C4-2B (cell line): ENCODE measurements around the gene PSEN1.

Experiments
- H3K27ac ChIP-seq: fragments of 450-650 bp; 2 replicates; pipeline ENCODE4 v1.5.1; 2017
- ZFX ChIP-seq: fragments of 450-650 bp; IDR thresholded peaks from 2 replicates; pipeline ENCODE4 v1.6.1; 2017
- TF ChIP-seq, protein P1 (sequence below): fragments of 450-650 bp; conservative IDR thresholded peaks from 2 replicates; pipeline ENCODE4 v1.5.1; 2017; ENCODE audit warnings: mild to moderate bottlenecking

PSEN1 gene

DNA sequence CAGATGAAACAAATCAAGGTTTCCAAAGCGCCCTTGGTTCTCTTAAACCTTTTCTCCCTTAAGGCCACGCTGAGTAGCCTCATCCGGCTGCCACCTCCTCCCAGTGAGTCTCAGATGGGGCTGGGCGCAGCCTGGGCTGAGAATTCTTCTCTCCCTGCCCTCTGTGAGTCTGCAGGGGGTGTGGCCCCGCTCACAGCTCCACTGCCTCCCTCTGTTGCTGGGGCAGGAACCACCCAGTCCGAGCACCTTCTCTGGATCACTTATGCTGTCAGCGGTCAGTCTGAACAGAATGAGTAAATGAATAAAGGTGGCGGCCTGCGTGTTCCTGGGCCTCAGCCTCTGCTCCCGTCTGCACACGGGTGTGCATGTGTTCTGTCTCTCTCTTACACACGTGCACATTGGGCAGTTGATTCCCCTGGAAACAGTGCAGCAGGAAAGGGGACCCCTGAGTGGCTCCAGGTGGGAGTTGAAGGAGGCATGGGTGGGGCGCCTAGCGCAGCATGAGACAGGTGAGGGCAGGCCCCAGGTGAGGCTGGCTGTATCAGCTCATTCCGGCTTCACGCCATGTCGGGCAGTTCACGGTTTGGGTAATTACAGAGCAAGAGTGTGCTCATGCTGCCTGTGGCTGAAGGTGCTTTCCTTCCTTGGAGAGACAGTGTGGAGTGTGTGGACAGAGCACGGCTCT is 105.3 kb downstream of the PSEN1 start:
- H3K27ac ChIP-seq = no peak overlapping the region
- TF ChIP-seq, protein P1, sequence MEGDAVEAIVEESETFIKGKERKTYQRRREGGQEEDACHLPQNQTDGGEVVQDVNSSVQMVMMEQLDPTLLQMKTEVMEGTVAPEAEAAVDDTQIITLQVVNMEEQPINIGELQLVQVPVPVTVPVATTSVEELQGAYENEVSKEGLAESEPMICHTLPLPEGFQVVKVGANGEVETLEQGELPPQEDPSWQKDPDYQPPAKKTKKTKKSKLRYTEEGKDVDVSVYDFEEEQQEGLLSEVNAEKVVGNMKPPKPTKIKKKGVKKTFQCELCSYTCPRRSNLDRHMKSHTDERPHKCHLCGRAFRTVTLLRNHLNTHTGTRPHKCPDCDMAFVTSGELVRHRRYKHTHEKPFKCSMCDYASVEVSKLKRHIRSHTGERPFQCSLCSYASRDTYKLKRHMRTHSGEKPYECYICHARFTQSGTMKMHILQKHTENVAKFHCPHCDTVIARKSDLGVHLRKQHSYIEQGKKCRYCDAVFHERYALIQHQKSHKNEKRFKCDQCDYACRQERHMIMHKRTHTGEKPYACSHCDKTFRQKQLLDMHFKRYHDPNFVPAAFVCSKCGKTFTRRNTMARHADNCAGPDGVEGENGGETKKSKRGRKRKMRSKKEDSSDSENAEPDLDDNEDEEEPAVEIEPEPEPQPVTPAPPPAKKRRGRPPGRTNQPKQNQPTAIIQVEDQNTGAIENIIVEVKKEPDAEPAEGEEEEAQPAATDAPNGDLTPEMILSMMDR = no peak
- TF ChIP-seq ZFX = no peak

DNA sequence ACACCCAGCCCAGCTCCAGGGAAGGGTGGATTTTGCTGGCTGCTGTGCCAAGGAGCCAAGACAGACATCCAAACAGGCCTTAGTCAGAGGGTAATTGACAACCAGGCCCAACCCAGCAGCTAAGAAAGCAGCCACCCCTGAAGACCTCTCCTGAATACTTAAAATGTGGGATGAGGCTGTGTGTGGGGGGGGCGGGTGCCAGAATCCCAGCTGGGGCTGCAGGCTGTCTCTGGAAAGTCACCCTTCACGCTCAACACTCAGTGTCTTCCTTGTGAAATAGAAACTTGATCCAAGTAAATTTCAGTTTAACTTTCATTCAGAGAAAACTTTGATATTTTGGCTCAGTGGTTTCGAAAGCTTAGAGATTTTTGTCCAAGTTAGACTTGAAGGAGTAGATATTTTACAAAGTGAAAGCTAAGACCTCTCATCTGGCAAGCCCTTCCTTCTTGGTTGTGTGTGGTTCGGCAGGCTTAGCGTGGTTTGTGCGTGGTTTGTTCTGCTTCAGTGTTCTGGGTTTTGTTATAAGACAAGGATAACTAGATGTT is 106.1 kb downstream of the PSEN1 start:
- no peak overlapping the region for H3K27ac ChIP-seq
- TF ChIP-seq, protein P1 = no peak
- TF ChIP-seq ZFX = no peak

DNA sequence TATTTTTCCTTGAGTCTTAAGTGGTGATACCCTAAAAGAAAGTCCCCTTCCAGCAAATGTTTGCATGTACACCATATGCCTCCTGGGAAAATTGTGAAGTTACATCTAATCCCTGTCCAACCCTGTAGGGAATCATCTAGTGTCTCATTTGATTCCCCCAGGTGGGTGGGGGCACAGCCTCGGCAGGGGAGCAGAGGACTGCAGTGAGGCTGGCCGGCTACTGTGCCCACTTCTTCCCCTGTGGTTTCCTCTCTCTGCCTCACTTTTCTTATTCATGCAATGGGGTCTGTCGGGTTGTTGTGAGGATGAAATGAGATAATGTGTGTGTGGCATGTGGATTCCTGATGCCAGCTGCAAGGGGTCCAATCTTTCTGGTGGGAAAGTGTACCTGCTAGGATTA is 107.0 kb downstream of the PSEN1 start:
- no peak overlapping the region for H3K27ac ChIP-seq
- TF ChIP-seq ZFX = no peak
- TF ChIP-seq, protein P1 = no peak

DNA sequence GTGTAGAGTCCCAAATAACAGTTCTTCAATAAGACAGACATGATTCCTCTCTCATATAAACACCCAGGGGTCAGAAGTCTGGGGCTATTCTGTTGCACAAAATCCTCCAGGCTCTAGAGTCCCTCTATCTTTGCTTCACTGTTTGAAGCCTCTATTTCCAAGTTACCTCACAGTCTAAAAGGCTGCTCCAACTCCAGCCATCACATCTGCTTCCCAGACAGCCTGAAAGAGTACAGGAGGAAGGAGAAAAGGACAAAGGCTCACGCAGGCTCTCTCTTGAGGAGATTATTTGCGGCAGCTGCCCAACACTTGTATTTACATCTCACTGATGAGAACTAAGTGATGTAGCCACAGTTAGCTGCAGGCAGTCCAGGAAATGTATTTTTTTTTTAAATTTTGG is 107.4 kb downstream of the PSEN1 start:
- TF ChIP-seq ZFX = no peak
- TF ChIP-seq, protein P1 = no peak
- H3K27ac ChIP-seq = no peak overlapping the region

DNA sequence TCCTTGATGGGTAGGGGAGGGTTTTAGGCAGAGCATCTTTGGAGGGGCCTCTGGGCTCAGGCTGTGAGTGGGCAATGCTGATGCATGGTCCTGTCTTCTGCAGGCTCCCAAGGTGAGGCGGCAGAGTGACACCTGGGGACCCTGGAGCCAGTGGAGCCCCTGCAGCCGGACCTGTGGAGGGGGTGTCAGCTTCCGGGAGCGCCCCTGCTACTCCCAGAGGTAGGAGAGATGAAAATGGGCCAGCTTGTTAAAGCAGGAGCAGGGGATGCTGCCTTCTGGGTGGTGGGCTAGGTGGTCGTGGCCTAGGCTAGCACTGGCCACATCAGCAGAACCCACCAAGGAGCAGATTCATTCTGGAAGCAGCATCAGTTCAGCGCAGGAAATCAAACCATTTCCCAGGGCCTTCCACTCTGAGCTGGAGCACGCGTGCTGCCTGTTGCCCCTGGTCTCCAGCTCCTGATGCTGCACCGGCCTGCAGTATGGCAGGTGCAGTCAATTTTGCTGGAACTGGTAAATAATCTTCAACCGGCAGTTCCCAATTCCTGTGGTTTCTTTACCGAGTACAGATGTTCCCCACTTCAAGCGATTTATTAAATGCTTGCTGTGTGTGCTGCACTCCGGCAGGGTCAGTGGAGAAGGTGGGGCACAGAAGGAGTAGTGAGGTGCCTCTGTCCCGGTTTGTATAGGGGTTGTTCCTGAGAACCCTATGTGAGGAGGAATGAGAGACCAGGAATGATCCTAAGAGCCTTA is 108.4 kb downstream of the PSEN1 start:
- no peak for TF ChIP-seq ZFX
- TF ChIP-seq, protein P1 = no peak
- no peak overlapping the region for H3K27ac ChIP-seq

DNA sequence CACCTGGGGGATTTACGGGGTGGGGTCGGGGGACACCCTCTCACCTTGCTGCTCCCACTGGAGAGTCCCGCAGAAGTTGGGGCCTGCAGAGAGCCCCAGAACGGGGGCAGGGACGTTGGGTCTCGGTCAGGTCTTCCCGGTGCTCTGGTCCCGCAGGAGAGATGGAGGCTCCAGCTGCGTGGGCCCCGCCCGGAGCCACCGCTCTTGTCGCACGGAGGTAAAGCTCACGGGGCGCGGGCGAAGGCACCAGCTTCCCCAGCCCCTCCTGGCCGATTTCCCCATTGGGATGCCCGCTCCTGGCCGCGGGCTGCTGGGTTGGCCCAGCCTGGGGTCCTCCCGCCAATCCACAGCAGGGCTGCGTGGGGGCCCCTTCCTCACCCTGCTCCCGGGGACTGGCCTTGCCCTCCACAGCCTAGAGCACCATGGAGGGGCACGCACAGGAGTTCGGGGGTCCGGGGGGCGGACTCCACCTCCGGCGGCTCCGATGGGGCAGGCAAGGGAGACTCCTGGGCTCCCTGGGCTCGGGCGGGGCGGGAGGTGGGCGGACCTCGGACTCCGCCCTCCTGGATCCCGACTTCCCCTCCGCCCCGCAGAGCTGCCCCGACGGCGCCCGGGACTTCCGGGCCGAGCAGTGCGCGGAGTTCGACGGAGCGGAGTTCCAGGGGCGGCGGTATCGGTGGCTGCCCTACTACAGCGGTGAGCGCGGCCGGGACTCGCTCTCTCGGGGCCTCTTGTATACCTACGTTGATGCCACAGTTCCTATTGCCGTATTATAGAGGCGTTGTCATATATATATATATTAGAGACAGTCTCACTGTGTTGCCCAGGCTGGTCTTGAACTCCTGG is 109.4 kb downstream of the PSEN1 start:
- no peak overlapping the region for H3K27ac ChIP-seq

More for the DNA sequence above, 109.4 kb downstream of the PSEN1 start:
- TF ChIP-seq, protein P1 = no peak
- TF ChIP-seq ZFX = no peak
